Upper lobe of right lung (tissue), 1 donor: Measurements from ENCODE around the gene ARHGEF37. TPM values are rescaled to one million over a fixed set of nuclear protein-coding genes. Genes with fewer than 3 reads are reported as not detected.

Experiments used
- ATAC-seq: fragments of 200-7000 bp; cut with Tn5 transposase; one replicate; pipeline ENCODE4 v1.9.1; 2020; ENCODE audit warnings: mild to moderate bottlenecking, moderate library complexity
- DNase-seq: peaks from one replicate; pipeline ENCODE4 v3.0.0-alpha.2; 2020
- H3K27ac ChIP-seq: fragments of 200-600 bp; one replicate; pipeline ENCODE4 v1.8.0; 2022
- H3K27me3 ChIP-seq: fragments of 200-600 bp; one replicate; pipeline ENCODE4 v1.8.0; 2022; ENCODE audit warnings: mild to moderate bottlenecking
- H3K36me3 ChIP-seq: fragments of 200-600 bp; one replicate; pipeline ENCODE4 v1.8.0; 2022
- H3K4me1 ChIP-seq: fragments of 200-600 bp; one replicate; pipeline ENCODE4 v1.8.0; 2022
- H3K4me3 ChIP-seq: fragments of 200-600 bp; one replicate; pipeline ENCODE4 v1.8.0; 2022; ENCODE audit warnings: mild to moderate bottlenecking
- H3K9me3 ChIP-seq: fragments of 200-600 bp; one replicate; pipeline ENCODE4 v1.8.0; 2022
- CTCF ChIP-seq: fragments of 200-600 bp; IDR thresholded peaks from one replicate; pipeline ENCODE4 v1.8.0; 2022; ENCODE audit warnings: antibody characterized with exemption
- intact Hi-C: fragments of 100-400 bp; cut with DNase I; formaldehyde crosslinking; loops from one replicate; pipeline ENCODE4 v1.11.0; 2022
- total RNA-seq: library from RNA; stranded (reverse); fragmentation: NEBNext Ultra II Directional; extraction: Animal tissue kit (Norgen Biotek cat#: 25700); gene quantifications from one replicate; pipeline ENCODE4 v1.2.1, GENCODE V29; 2021
- donor health status: DM: no; HTN: yes; CAD: no; lungs with severe emphysema.

The ARHGEF37 gene
- total RNA-seq, 1 donor from 2014 or later, result 13.3 TPM

GRCh38 chr5:149631506-149631905, 50.2 kb downstream of the ARHGEF37 start:
- H3K27ac ChIP-seq, result no peak overlapping the region
- peaks cover 1% of the 10 kb centered on the region for H3K36me3 ChIP-seq
- peaks cover 7% of the 10 kb centered on the region for H3K4me1 ChIP-seq
- no peak for TF ChIP-seq CTCF
- no peaks in the 10 kb centered on the region for H3K9me3 ChIP-seq
- ATAC-seq, result no peak
- no peaks in the 10 kb centered on the region for H3K27me3 ChIP-seq
- no peak overlapping the region for H3K4me3 ChIP-seq
- no peak for DNase-seq
- intact Hi-C loops, result loop anchor here (10.0 kb wide), 1 partner anchor 333 kb away; the partner anchor contains the start of gene SLC26A2

- DNase-seq (no peak), ATAC-seq (peak; percentile 42)
- H3K27me3 ChIP-seq, result no peaks in the 10 kb centered on the region
- intact Hi-C loops, result loop anchor here (10.0 kb wide), 1 partner anchor 332 kb away; the partner anchor contains the start of gene SLC26A2
- no peak overlapping the region for H3K27ac ChIP-seq
- peaks cover 7% of the 10 kb centered on the region for H3K4me1 ChIP-seq
- no peak overlapping the region for H3K4me3 ChIP-seq
- no peaks in the 10 kb centered on the region for H3K9me3 ChIP-seq
- no peaks in the 10 kb centered on the region for H3K36me3 ChIP-seq
- TF ChIP-seq CTCF, result no peak
Observed at GRCh38 chr5:149632311-149633251, 51.3 kb downstream of the ARHGEF37 start.

- TF ChIP-seq CTCF, result no peak
- no peak overlapping the region for H3K27ac ChIP-seq
- H3K4me1 ChIP-seq, result peaks cover 7% of the 10 kb centered on the region
- intact Hi-C loops, result loop anchor here (10.0 kb wide), 1 partner anchor 331 kb away; the partner anchor contains the start of gene SLC26A2
- H3K36me3 ChIP-seq, result no peaks in the 10 kb centered on the region
- H3K4me3 ChIP-seq, result no peak overlapping the region
- DNase-seq (no peak), ATAC-seq (no peak)
- no peaks in the 10 kb centered on the region for H3K27me3 ChIP-seq
- H3K9me3 ChIP-seq, result no peaks in the 10 kb centered on the region
Observed at GRCh38 chr5:149633476-149634350, 52.4 kb downstream of the ARHGEF37 start.

GRCh38 chr5:149635394-149635793, 54.1 kb downstream of the ARHGEF37 start:
- no peak overlapping the region for H3K27ac ChIP-seq
- intact Hi-C loops, result loop anchor here (10.0 kb wide), 1 partner anchor 329 kb away; the partner anchor contains the start of gene SLC26A2
- no peak for ATAC-seq
- H3K27me3 ChIP-seq, result no peaks in the 10 kb centered on the region
- H3K9me3 ChIP-seq, result no peaks in the 10 kb centered on the region
- no peak for DNase-seq
- no peak for TF ChIP-seq CTCF
- H3K4me3 ChIP-seq, result no peak overlapping the region
- H3K36me3 ChIP-seq, result no peaks in the 10 kb centered on the region
- peaks cover 7% of the 10 kb centered on the region for H3K4me1 ChIP-seq

- Histone ChIP-seq H3K4me3 (no peak overlapping the region), H3K27me3 (no peaks in the 10 kb centered on the region), H3K36me3 (no peaks in the 10 kb centered on the region), H3K27ac (no peak overlapping the region), H3K4me1 (peaks cover 7% of the 10 kb centered on the region), H3K9me3 (no peaks in the 10 kb centered on the region)
- ATAC-seq, result no peak
- no peak for TF ChIP-seq CTCF
- intact Hi-C loops, result loop anchor here (10.0 kb wide), 1 partner anchor 328 kb away; the partner anchor contains the start of gene SLC26A2
- DNase-seq, result no peak
Observed at GRCh38 chr5:149636191-149636860, 55.0 kb downstream of the ARHGEF37 start.
